IMR-90 (cell line): ENCODE results near the gene LDLRAD4. TPM values are rescaled to one million over a fixed set of nuclear protein-coding genes. Genes with fewer than 3 reads are reported as not detected.

Experiments
- ATAC-seq: fragments of 200-7000 bp; cut with Tn5 transposase; 2 replicates; pipeline ENCODE4 v1.9.1; 2020; ENCODE audit warnings: low read depth, mild to moderate bottlenecking, moderate library complexity
- BruUV-seq: library from RNA; stranded (reverse); fragments of 400-500 nt; replicated peaks from 2 replicates; lab custom pipeline; 2021; lab: Mats Ljungman, UMichigan
- CTCF ChIA-PET: fragments of 300-600 bp; formaldehyde crosslinking; extraction: SDS; loops from one replicate; lab custom pipeline; 2021; ENCODE audit warnings: antibody characterized with exemption; lab: Yijun Ruan, JAX
- POLR2A ChIA-PET: fragments of 300-600 bp; sonication (Branson Sonifier 250); formaldehyde crosslinking; loops from one replicate; lab custom pipeline; 2022; ENCODE audit warnings: antibody characterized with exemption; ENCODE audit not compliant: unreplicated experiment; lab: Charles Lee
- DNase-seq: peaks from one replicate; pipeline ENCODE4 v3.0.0; 2013
- H2AFZ ChIP-seq: replicated peaks from 2 replicates; pipeline ENCODE3; 2013; ENCODE audit warnings: low read length, mild to moderate bottlenecking; ENCODE audit not compliant: poor library complexity
- H2AK5ac ChIP-seq: 2 replicates; pipeline ENCODE4 v1.6.1; 2013; ENCODE audit warnings: low read depth, low read length, inconsistent platforms
- H2AK9ac ChIP-seq: replicated peaks from 2 replicates; pipeline ENCODE3; 2013; ENCODE audit warnings: mild to moderate bottlenecking, low read depth, low read length, moderate library complexity; ENCODE audit not compliant: poor library complexity
- H2BK120ac ChIP-seq: 2 replicates; pipeline ENCODE4 v1.6.1; 2013; ENCODE audit warnings: low read depth, low read length, inconsistent platforms
- H2BK15ac ChIP-seq: 3 replicates; pipeline ENCODE4 v1.6.1; 2013; ENCODE audit warnings: low read depth, low read length, inconsistent platforms
- H2BK20ac ChIP-seq: 2 replicates; pipeline ENCODE4 v1.6.1; 2013; ENCODE audit warnings: low read depth, mild to moderate bottlenecking, inconsistent platforms, low read length, moderate library complexity
- H2BK5ac ChIP-seq: 2 replicates; pipeline ENCODE4 v1.6.1; 2013; ENCODE audit warnings: mild to moderate bottlenecking, low read depth, low read length, inconsistent platforms; ENCODE audit not compliant: poor library complexity, severe bottlenecking
- H3K14ac ChIP-seq: replicated peaks from 2 replicates; pipeline ENCODE4 v1.6.1; 2013; ENCODE audit warnings: low read depth, low read length, inconsistent platforms
- H3K18ac ChIP-seq: 2 replicates; pipeline ENCODE4 v1.6.1; 2013; ENCODE audit warnings: low read depth, low read length, control low read depth
- H3K23ac ChIP-seq: 2 replicates; pipeline ENCODE4 v1.6.1; 2013; ENCODE audit warnings: low read depth, low read length, inconsistent platforms
- H3K27ac ChIP-seq: 2 replicates; pipeline ENCODE4 v1.5.1; 2013; ENCODE audit warnings: mild to moderate bottlenecking, control low read depth, low read length; ENCODE audit not compliant: insufficient read depth
- H3K27me3 ChIP-seq: 2 replicates; pipeline ENCODE4 v1.6.1; 2013; ENCODE audit warnings: low read length; ENCODE audit not compliant: control insufficient read depth, insufficient read depth
- H3K36me3 ChIP-seq: 2 replicates; pipeline ENCODE4 v1.6.1; 2013; ENCODE audit warnings: low read length, mixed read lengths; ENCODE audit not compliant: control insufficient read depth, insufficient read depth
- H3K4ac ChIP-seq: 2 replicates; pipeline ENCODE4 v1.6.1; 2013; ENCODE audit warnings: low read depth, low read length, inconsistent platforms
- H3K4me1 ChIP-seq: 2 replicates; pipeline ENCODE4 v1.6.1; 2013; ENCODE audit warnings: low read length, mixed read lengths; ENCODE audit not compliant: control insufficient read depth, insufficient read depth
- H3K4me2 ChIP-seq: 2 replicates; pipeline ENCODE4 v1.6.1; 2013; ENCODE audit warnings: low read depth, mild to moderate bottlenecking, control low read depth, low read length, moderate library complexity
- H3K4me3 ChIP-seq: 2 replicates; pipeline ENCODE4 v1.5.1; 2013; ENCODE audit warnings: low read depth, mild to moderate bottlenecking, control low read depth, low read length, moderate library complexity; ENCODE audit not compliant: insufficient read depth
- H3K56ac ChIP-seq: 2 replicates; pipeline ENCODE4 v1.6.1; 2013; ENCODE audit warnings: low read length, inconsistent platforms; ENCODE audit not compliant: insufficient read depth; ENCODE audit errors: extremely low read depth
- H3K79me1 ChIP-seq, 2 experiments: 2 replicates each; pipeline ENCODE4 v1.6.1; 2013; ENCODE audit warnings: low read length in 2 of 2, inconsistent platforms in 1 of 2, low read depth in 1 of 2
- H3K9ac ChIP-seq: 2 replicates; pipeline ENCODE4 v1.6.1; 2013; ENCODE audit warnings: low read depth, low read length, control low read depth
- H3K9me1 ChIP-seq: 2 replicates; pipeline ENCODE4 v1.6.1; 2013; ENCODE audit warnings: low read length, inconsistent platforms; ENCODE audit not compliant: insufficient read depth
- H3K9me3 ChIP-seq: 2 replicates; pipeline ENCODE4 v1.6.1; 2013; ENCODE audit warnings: low read length; ENCODE audit not compliant: control insufficient read depth, insufficient read depth
- H4K20me1 ChIP-seq: 2 replicates; pipeline ENCODE4 v1.6.1; 2013; ENCODE audit warnings: low read length, inconsistent platforms; ENCODE audit not compliant: insufficient read depth
- H4K5ac ChIP-seq: 2 replicates; pipeline ENCODE4 v1.6.1; 2013; ENCODE audit warnings: mild to moderate bottlenecking, low read depth, low read length, control low read depth
- H4K8ac ChIP-seq, 2 experiments: 2 replicates each; pipeline ENCODE4 v1.6.1; 2013; ENCODE audit warnings: low read depth in 2 of 2, low read length in 2 of 2, control low read depth in 1 of 2, inconsistent platforms in 1 of 2
- H4K91ac ChIP-seq: 2 replicates; pipeline ENCODE4 v1.6.1; 2013; ENCODE audit warnings: low read depth, low read length, inconsistent platforms; ENCODE audit not compliant: insufficient read depth
- BHLHE40 ChIP-seq: fragments of 150-350 bp; IDR thresholded peaks from 2 replicates; pipeline ENCODE4 v1.6.1; 2016; ENCODE audit warnings: mild to moderate bottlenecking, low read depth, low read length
- CEBPB ChIP-seq: IDR thresholded peaks from 2 replicates; pipeline ENCODE4 v1.6.1; 2012; ENCODE audit warnings: low read depth, low read length, improper control_type of control experiment
- CHD1 ChIP-seq: IDR thresholded peaks from 2 replicates; pipeline ENCODE4 v1.6.1; 2012; ENCODE audit warnings: low read depth, low read length, improper control_type of control experiment
- FOS ChIP-seq: fragments of 150-350 bp; IDR thresholded peaks from 2 replicates; pipeline ENCODE4 v1.6.1; 2016; ENCODE audit warnings: low read depth, low read length
- MAZ ChIP-seq: IDR thresholded peaks from 2 replicates; pipeline ENCODE4 v1.6.1; 2012; ENCODE audit warnings: low read depth, mild to moderate bottlenecking, low read length, improper control_type of control experiment, moderate library complexity, borderline replicate concordance
- MXI1 ChIP-seq: IDR thresholded peaks from 2 replicates; pipeline ENCODE4 v1.6.1; 2012; ENCODE audit warnings: low read depth, mild to moderate bottlenecking, low read length, moderate library complexity, borderline replicate concordance
- NFE2L2 ChIP-seq: fragments of 150-350 bp; IDR thresholded peaks from 2 replicates; pipeline ENCODE4 v1.6.1; 2016; ENCODE audit warnings: low read depth, mild to moderate bottlenecking, low read length
- POLR2A ChIP-seq: IDR thresholded peaks from 2 replicates; pipeline ENCODE4 v1.6.1; 2012; ENCODE audit warnings: mild to moderate bottlenecking, low read depth, low read length
- RAD21 ChIP-seq: IDR thresholded peaks from 2 replicates; pipeline ENCODE4 v1.6.1; 2012; ENCODE audit warnings: low read length, improper control_type of control experiment
- RFX5 ChIP-seq: IDR thresholded peaks from 2 replicates; pipeline ENCODE4 v1.8.0; 2012; ENCODE audit warnings: low read depth, mild to moderate bottlenecking, low read length, moderate library complexity
- WGBS, 2 experiments: methylation state at CpG; one replicate each; pipeline versions ENCODE4 v1.1.5 to v1.1.7; 2013; ENCODE audit warnings: missing lambda C conversion rate in 2 of 2; ENCODE audit not compliant: insufficient read length in 1 of 2; ENCODE audit errors: extremely low coverage in 2 of 2; 5-methylcytosine and 5-hydroxymethylcytosine counted together
- dilution Hi-C: fragments of 300-500 bp; cut with HindIII; formaldehyde crosslinking; loops from one replicate; pipeline ENCODE4 v1.14.3; 2018; ENCODE audit warnings: low sequenced_read_pairs; ENCODE audit not compliant: unreplicated experiment
- in situ Hi-C: fragments of 300-500 bp; cut with MboI; formaldehyde crosslinking; loops from 3 replicates; pipeline ENCODE4 v1.14.3; 2019; ENCODE audit warnings: low sequenced_read_pairs, inconsistent platforms, mixed read lengths
- intact Hi-C: fragments of 100-400 bp; cut with micrococcal nuclease; formaldehyde crosslinking; loops from 2 replicates; pipeline ENCODE4 v1.10.0; 2022
- polyA plus RNA-seq, 3 experiments: library from polyadenylated mRNA; depleted of rRNA; stranded (reverse); fragments of >200 nt; gene quantifications; 2 replicates each; pipeline ENCODE4 v1.2.3, GENCODE V29; 2012; ENCODE audit warnings: low replicate concordance in 1 of 3
- total RNA-seq: library from RNA; depleted of rRNA; stranded (reverse); fragments of >200 nt; gene quantifications from 2 replicates; pipeline ENCODE4 v1.2.3, GENCODE V29; 2012
- TF ChIP-seq, protein P1 (sequence below): conservative IDR thresholded peaks from 2 replicates; pipeline ENCODE4 v1.5.1; 2012; ENCODE audit warnings: mild to moderate bottlenecking, low read depth, low read length, improper control_type of control experiment
- TF ChIP-seq, protein P2 (sequence below): fragments of 150-350 bp; IDR thresholded peaks from 2 replicates; pipeline ENCODE4 v1.6.1; 2017; ENCODE audit warnings: mild to moderate bottlenecking, antibody characterized with exemption, low read length, low read depth
- TF ChIP-seq, protein P3 (sequence below): fragments of 150-350 bp; IDR thresholded peaks from 2 replicates; pipeline ENCODE4 v1.6.1; 2016; ENCODE audit warnings: low read depth, mild to moderate bottlenecking, low read length, moderate library complexity, borderline replicate concordance

LDLRAD4 gene
- total and polyA plus RNA-seq, 2 of the 4 experiments (the other 2 are of a cell fraction) = not detected

DNA sequence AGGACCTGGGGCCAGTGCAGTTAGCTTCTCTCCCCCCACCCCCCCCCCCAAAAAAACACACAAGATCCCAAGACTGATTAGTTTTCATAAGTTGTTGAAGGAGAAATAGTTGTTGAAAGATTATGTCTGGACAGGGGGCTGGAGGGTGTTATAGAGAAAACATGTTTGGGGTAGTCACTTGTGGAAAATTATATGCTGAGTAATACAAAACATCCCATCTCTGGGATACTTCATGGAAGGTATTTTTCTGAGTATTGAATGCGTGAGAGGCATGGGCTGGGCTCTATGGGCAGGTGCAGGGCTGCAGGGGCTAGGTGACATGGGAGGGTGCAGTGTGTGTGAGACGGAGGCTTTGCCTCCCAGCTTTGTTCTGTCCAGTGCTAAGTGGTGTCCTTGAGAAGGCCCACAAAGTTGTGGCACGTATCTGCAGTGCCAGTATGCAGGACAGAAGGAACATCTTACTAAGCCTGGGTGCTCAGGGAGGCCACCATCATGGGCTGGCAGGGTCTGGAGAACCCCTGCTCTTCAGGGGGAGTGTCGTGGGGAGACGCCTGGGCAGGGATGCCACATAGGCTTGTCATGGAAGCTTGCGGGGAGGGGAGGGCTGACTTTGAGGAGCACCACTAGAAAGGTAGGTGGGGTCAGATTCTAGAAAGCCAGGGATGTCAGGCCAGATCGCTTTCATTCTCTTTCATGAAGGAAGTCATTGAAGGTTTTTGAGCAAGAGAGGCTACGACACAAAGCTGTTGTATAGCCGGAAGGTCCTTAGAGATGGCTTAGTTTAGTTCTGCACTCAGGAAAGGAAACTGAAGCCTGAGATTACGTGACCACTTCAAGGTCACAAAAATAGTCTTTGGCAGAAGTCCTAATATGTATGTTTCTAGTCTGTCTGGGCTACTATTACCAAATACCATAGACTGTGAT lies 232.0 kb downstream of the LDLRAD4 start (continued):
- no peak for TF ChIP-seq FOS
- no peak for TF ChIP-seq POLR2A

DNA sequence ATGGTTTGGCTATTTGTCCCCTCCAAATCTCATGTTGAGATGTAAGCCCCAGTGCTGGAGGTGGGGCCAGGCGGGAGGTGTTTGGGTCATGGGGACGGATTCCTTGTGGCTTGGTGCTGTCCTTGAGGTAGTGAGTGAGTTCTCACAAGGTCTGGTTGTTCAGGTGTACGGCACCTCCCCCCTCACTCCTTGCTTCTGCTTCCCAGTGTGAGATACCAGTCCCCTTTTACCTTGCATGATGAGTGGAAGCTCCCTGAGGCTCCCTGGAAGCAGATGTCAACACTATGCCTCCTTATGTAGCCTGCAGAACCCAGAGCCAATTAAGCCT lies 232.6 kb downstream of the LDLRAD4 start:
- ATAC-seq (no peak), DNase-seq (no peak)
- Histone ChIP-seq H3K4me3 (no peak overlapping the region), H3K79me1 (no peaks in the 10 kb centered on the region), H3K56ac (no peak overlapping the region), H2AK5ac (no peak overlapping the region), H3K27ac (no peak overlapping the region), H3K14ac (no peak overlapping the region), H3K4me1 (no peaks in the 10 kb centered on the region), H2BK120ac (no peak overlapping the region), H2BK5ac (no peak overlapping the region), H3K27me3 (peaks cover 4% of the 10 kb centered on the region; the same call in 1 of the 2 replicates), H3K9me1 (no peaks in the 10 kb centered on the region), H4K8ac (no peak overlapping the region), H2AFZ (no peak overlapping the region), H3K36me3 (no peaks in the 10 kb centered on the region), H4K5ac (no peak overlapping the region), H3K9me3 (no peaks in the 10 kb centered on the region), H4K20me1 (no peaks in the 10 kb centered on the region), H2BK20ac (no peak overlapping the region), H3K4me2 (no peak overlapping the region), H3K23ac (no peak overlapping the region), H3K9ac (no peak overlapping the region), H2BK15ac (no peak overlapping the region), H2AK9ac (no peak overlapping the region), H3K4ac (no peak overlapping the region), H3K18ac (no peak overlapping the region), H4K91ac (no peak overlapping the region)
- CTCF ChIA-PET = no interaction called here
- intact Hi-C loops (no loop called here), dilution Hi-C loops (no loop called here), in situ Hi-C loops (no loop called here)
- no CpG with 5 or more reads among the region's 3 CpGs for WGBS, 2 experiments
- POLR2A ChIA-PET = no interaction called here
- no TSS peak for BruUV-seq
- TF ChIP-seq, protein P1, sequence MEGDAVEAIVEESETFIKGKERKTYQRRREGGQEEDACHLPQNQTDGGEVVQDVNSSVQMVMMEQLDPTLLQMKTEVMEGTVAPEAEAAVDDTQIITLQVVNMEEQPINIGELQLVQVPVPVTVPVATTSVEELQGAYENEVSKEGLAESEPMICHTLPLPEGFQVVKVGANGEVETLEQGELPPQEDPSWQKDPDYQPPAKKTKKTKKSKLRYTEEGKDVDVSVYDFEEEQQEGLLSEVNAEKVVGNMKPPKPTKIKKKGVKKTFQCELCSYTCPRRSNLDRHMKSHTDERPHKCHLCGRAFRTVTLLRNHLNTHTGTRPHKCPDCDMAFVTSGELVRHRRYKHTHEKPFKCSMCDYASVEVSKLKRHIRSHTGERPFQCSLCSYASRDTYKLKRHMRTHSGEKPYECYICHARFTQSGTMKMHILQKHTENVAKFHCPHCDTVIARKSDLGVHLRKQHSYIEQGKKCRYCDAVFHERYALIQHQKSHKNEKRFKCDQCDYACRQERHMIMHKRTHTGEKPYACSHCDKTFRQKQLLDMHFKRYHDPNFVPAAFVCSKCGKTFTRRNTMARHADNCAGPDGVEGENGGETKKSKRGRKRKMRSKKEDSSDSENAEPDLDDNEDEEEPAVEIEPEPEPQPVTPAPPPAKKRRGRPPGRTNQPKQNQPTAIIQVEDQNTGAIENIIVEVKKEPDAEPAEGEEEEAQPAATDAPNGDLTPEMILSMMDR = no peak
- TF ChIP-seq, protein P2, sequence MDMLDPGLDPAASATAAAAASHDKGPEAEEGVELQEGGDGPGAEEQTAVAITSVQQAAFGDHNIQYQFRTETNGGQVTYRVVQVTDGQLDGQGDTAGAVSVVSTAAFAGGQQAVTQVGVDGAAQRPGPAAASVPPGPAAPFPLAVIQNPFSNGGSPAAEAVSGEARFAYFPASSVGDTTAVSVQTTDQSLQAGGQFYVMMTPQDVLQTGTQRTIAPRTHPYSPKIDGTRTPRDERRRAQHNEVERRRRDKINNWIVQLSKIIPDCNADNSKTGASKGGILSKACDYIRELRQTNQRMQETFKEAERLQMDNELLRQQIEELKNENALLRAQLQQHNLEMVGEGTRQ = no peak
- TF ChIP-seq FOS = no peak
- TF ChIP-seq, protein P3, sequence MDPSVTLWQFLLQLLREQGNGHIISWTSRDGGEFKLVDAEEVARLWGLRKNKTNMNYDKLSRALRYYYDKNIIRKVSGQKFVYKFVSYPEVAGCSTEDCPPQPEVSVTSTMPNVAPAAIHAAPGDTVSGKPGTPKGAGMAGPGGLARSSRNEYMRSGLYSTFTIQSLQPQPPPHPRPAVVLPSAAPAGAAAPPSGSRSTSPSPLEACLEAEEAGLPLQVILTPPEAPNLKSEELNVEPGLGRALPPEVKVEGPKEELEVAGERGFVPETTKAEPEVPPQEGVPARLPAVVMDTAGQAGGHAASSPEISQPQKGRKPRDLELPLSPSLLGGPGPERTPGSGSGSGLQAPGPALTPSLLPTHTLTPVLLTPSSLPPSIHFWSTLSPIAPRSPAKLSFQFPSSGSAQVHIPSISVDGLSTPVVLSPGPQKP = no peak
- TF ChIP-seq BHLHE40 = no peak
- no peak for TF ChIP-seq MAZ
- no peak for TF ChIP-seq NFE2L2
- no peak for TF ChIP-seq POLR2A
- TF ChIP-seq RAD21 = no peak
- no peak for TF ChIP-seq RFX5
- no peak for TF ChIP-seq MXI1
- TF ChIP-seq CHD1 = no peak
- TF ChIP-seq CEBPB = no peak
